Keratinocyte (primary cell): ENCODE measurements around the gene GPR22.

Experiments
- EZH2 ChIP-seq: IDR thresholded peaks from one replicate; pipeline ENCODE4 v1.6.1; 2012; ENCODE audit warnings: inconsistent platforms, mild to moderate bottlenecking, low read length, moderate library complexity
- TF ChIP-seq, protein P1 (sequence below), 3 experiments: IDR thresholded peaks in 1 of 3; conservative IDR thresholded peaks in 1 of 3; optimal IDR thresholded peaks in 1 of 3; 2 replicates in 2 of 3; 3 replicates in 1 of 3; pipeline versions ENCODE3 to v1.5.1; 2011; ENCODE audit warnings: low read length in 3 of 3, mild to moderate bottlenecking in 3 of 3, moderate library complexity in 2 of 3, control low read depth in 1 of 3, inconsistent platforms in 1 of 3; ENCODE audit not compliant: insufficient read depth in 2 of 3; ENCODE audit errors: extremely low read depth in 1 of 3

DNA sequence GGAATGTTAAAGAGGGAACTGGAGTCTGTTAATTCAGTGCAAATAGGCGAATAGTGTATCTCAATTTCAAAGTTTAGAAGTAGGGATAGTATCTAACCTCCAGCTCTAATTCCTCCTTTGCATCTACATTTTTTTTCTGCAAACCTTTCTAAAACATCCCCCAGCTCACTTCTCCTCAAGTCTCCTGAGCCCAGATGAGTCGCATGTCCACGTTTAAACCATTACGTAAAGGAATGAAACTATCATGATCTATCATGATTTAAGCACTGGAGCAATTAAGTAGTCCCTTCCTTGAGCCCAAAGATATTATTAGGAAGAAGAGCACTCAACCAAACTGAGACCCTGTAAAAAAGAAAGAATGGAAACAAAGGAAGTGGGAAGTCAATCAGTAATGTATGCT, 29.9 kb downstream of the GPR22 start:
- TF ChIP-seq, protein P1, sequence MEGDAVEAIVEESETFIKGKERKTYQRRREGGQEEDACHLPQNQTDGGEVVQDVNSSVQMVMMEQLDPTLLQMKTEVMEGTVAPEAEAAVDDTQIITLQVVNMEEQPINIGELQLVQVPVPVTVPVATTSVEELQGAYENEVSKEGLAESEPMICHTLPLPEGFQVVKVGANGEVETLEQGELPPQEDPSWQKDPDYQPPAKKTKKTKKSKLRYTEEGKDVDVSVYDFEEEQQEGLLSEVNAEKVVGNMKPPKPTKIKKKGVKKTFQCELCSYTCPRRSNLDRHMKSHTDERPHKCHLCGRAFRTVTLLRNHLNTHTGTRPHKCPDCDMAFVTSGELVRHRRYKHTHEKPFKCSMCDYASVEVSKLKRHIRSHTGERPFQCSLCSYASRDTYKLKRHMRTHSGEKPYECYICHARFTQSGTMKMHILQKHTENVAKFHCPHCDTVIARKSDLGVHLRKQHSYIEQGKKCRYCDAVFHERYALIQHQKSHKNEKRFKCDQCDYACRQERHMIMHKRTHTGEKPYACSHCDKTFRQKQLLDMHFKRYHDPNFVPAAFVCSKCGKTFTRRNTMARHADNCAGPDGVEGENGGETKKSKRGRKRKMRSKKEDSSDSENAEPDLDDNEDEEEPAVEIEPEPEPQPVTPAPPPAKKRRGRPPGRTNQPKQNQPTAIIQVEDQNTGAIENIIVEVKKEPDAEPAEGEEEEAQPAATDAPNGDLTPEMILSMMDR (optimal IDR thresholded peaks at IDR 0.05 in 1 of 3, IDR thresholded peaks at IDR 0.05 in 1 of 3, conservative IDR thresholded peaks at IDR 0.05 in 1 of 3; ENCODE audit: extremely low read depth in 1 of 3, insufficient read depth in 2 of 3, low read length in 3 of 3), result no peak
- no peak for TF ChIP-seq EZH2
